GM23338 (cell line): ENCODE measurements around the gene EIF2A. TPM values are rescaled to one million over a fixed set of nuclear protein-coding genes. Genes with fewer than 3 reads are reported as not detected.

Experiments used
- ATAC-seq: fragments of 200-7000 bp; cut with Tn5 transposase; 3 replicates; pipeline ENCODE4 v1.9.1; 2020
- DNase-seq: peaks from one replicate; pipeline ENCODE4 v3.0.0-alpha.2; 2015; ENCODE audit warnings: low spot score
- H2AFZ ChIP-seq: fragments of 200-600 bp; sonication (generic); 2 replicates; pipeline ENCODE4 v1.8.0; 2016; ENCODE audit warnings: antibody characterized with exemption, mild to moderate bottlenecking, moderate library complexity
- H3F3A ChIP-seq: fragments of 200-600 bp; sonication (generic); replicated peaks from 2 replicates; pipeline ENCODE4 v1.8.0; 2017; ENCODE audit warnings: antibody characterized with exemption, mixed run types, low read depth
- H3K27ac ChIP-seq: fragments of 200-600 bp; sonication (generic); 2 replicates; pipeline ENCODE4 v1.6.1; 2016; ENCODE audit warnings: low read depth
- H3K27me3 ChIP-seq: fragments of 200-600 bp; sonication (generic); 2 replicates; pipeline ENCODE4 v1.8.0; 2016; ENCODE audit warnings: mild to moderate bottlenecking, mixed run types, moderate library complexity; ENCODE audit not compliant: insufficient read depth
- H3K36me3 ChIP-seq: fragments of 200-600 bp; sonication (generic); 2 replicates; pipeline ENCODE4 v1.8.0; 2016; ENCODE audit warnings: mild to moderate bottlenecking; ENCODE audit not compliant: insufficient read depth
- H3K4me1 ChIP-seq: fragments of 200-600 bp; sonication (generic); 2 replicates; pipeline ENCODE4 v1.8.0; 2016; ENCODE audit warnings: mild to moderate bottlenecking, moderate library complexity; ENCODE audit not compliant: insufficient read depth
- H3K4me2 ChIP-seq: fragments of 200-600 bp; sonication (generic); 2 replicates; pipeline ENCODE4 v1.7.1; 2017; ENCODE audit warnings: mixed run types
- H3K4me3 ChIP-seq: fragments of 200-600 bp; sonication (generic); 2 replicates; pipeline ENCODE4 v1.6.1; 2016; ENCODE audit warnings: mixed run types
- H3K79me2 ChIP-seq: fragments of 200-600 bp; sonication (generic); replicated peaks from 2 replicates; pipeline ENCODE4 v1.8.0; 2017; ENCODE audit warnings: mild to moderate bottlenecking; ENCODE audit not compliant: insufficient read depth
- H3K9me2 ChIP-seq: fragments of 200-600 bp; sonication (generic); 2 replicates; pipeline ENCODE4 v1.8.0; 2017; ENCODE audit not compliant: insufficient read depth
- H4K20me1 ChIP-seq: fragments of 200-600 bp; sonication (generic); replicated peaks from 2 replicates; pipeline ENCODE4 v1.8.0; 2017; ENCODE audit warnings: mild to moderate bottlenecking; ENCODE audit not compliant: insufficient read depth
- H3K27ac Mint-ChIP-seq: 2 replicates; pipeline ENCODE4 v1.8.0; 2020; ENCODE audit warnings: inconsistent platforms, mild to moderate bottlenecking, moderate library complexity, mixed read lengths
- H3K27me3 Mint-ChIP-seq: 3 replicates; pipeline ENCODE4 v1.8.0; 2022; ENCODE audit warnings: low read depth, mild to moderate bottlenecking, moderate library complexity, mixed read lengths, inconsistent platforms; ENCODE audit not compliant: insufficient read depth, poor library complexity
- H3K36me3 Mint-ChIP-seq: 3 replicates; pipeline ENCODE4 v1.8.0; 2021; ENCODE audit warnings: low read depth, mild to moderate bottlenecking, inconsistent platforms, moderate library complexity, mixed read lengths
- H3K4me1 Mint-ChIP-seq: 3 replicates; pipeline ENCODE4 v1.8.0; 2020; ENCODE audit warnings: mild to moderate bottlenecking, inconsistent platforms, mixed read lengths
- H3K4me3 Mint-ChIP-seq: 3 replicates; pipeline ENCODE4 v1.8.0; 2021; ENCODE audit warnings: moderate library complexity, mild to moderate bottlenecking, inconsistent platforms, mixed read lengths
- H3K9me3 Mint-ChIP-seq: 3 replicates; pipeline ENCODE4 v1.8.0; 2020; ENCODE audit warnings: moderate library complexity, mild to moderate bottlenecking, inconsistent platforms, mixed read lengths
- CTCF ChIP-seq, 2 experiments: fragments of 200-600 bp in 1 of 2; sonication (generic) in 1 of 2; conservative IDR thresholded peaks; 2 replicates each; pipeline versions ENCODE4 v1.5.1 to v1.6.1; 2016 to 2017; ENCODE audit warnings: antibody characterized with exemption in 2 of 2, low read depth in 2 of 2, mild to moderate bottlenecking in 2 of 2, moderate library complexity in 1 of 2
- ETS1 ChIP-seq: IDR thresholded peaks from 2 replicates; pipeline ENCODE4 v1.6.1; 2016; ENCODE audit warnings: antibody characterized with exemption
- EZH2 ChIP-seq: fragments of 200-600 bp; sonication (generic); IDR thresholded peaks from one replicate; pipeline ENCODE4 v1.8.0; 2017; ENCODE audit warnings: antibody characterized with exemption, mild to moderate bottlenecking, low read depth; ENCODE audit not compliant: unreplicated experiment
- EZH2phosphoT487 ChIP-seq: fragments of 200-600 bp; sonication (generic); IDR thresholded peaks from one replicate; pipeline ENCODE4 v1.8.1; 2018; ENCODE audit warnings: antibody characterized with exemption; ENCODE audit not compliant: unreplicated experiment
- REST ChIP-seq: IDR thresholded peaks from one replicate; pipeline ENCODE4 v1.6.1; 2018; ENCODE audit warnings: antibody characterized with exemption; ENCODE audit not compliant: unreplicated experiment
- STAT1 ChIP-seq: IDR thresholded peaks from one replicate; pipeline ENCODE4 v1.6.1; 2016; ENCODE audit warnings: antibody characterized with exemption; ENCODE audit not compliant: unreplicated experiment
- ZNF114 ChIP-seq: fragments of 250-450 bp; sonication (Bioruptor Pico); IDR thresholded peaks from 2 replicates; pipeline ENCODE4 v1.5.0; 2020; ENCODE audit warnings: mild to moderate bottlenecking, moderate library complexity
- ZNF462 ChIP-seq: fragments of 250-450 bp; sonication (Bioruptor Pico); IDR thresholded peaks from 2 replicates; pipeline ENCODE4 v1.5.0; 2020; ENCODE audit warnings: mild to moderate bottlenecking, moderate library complexity
- polyA plus RNA-seq: library from polyadenylated mRNA; unstranded; fragments of >200 nt; fragmentation: Nextera tagmentation; extraction: Ambion mirVana; gene quantifications from 2 replicates; pipeline ENCODE4 v1.2.1, GENCODE V29; 2016
- total RNA-seq: library from RNA; depleted of rRNA; stranded (reverse); fragments of >200 nt; shearing (Covaris generic); gene quantifications from 2 replicates; pipeline ENCODE4 v1.2.3, GENCODE V29; 2014

The EIF2A gene
- total and polyA plus RNA-seq, 2 experiments from 2014 or later = 95.2 to 153 TPM

- Histone ChIP-seq H3K79me2 (peaks cover 4% of the 10 kb centered on the region; the same call in 1 of the 2 replicates), H3K27me3 (no peaks in the 10 kb centered on the region), H3K4me1 (no peaks in the 10 kb centered on the region), H2AFZ (no peak overlapping the region), H3F3A (0 out of 2 replicates have a peak, but pooled peaks cover 3% of the 10 kb centered on the region), H3K4me2 (no peak overlapping the region), H3K27ac (no peak overlapping the region), H3K9me2 (no peaks in the 10 kb centered on the region), H4K20me1 (0 out of 2 replicates have a peak, but pooled peaks cover 8% of the 10 kb centered on the region), H3K36me3 (no peaks in the 10 kb centered on the region), H3K4me3 (no peak overlapping the region)
- Mint-ChIP-seq H3K27ac (no peak overlapping the region), H3K4me1 (peaks cover 4% of the 10 kb centered on the region; the same call in 2 of the 3 replicates), H3K9me3 (no peaks in the 10 kb centered on the region), H3K4me3 (no peak overlapping the region), H3K27me3 (peaks cover 3% of the 10 kb centered on the region), H3K36me3 (peaks cover 14% of the 10 kb centered on the region; the same call in 2 of the 3 replicates)
- no peak for TF ChIP-seq REST
- no peak for TF ChIP-seq EZH2
- no peak for DNase-seq
- ATAC-seq = no peak
Observed at GRCh38 chr3:150589759-150590158, 43.2 kb downstream of the EIF2A start.

GRCh38 chr3:150594150-150594549, 47.6 kb downstream of the EIF2A start:
- no peaks in the 10 kb centered on the region for H3K27me3 ChIP-seq
- DNase-seq = no peak
- no peak overlapping the region for H2AFZ ChIP-seq
- H3K36me3 ChIP-seq = no peaks in the 10 kb centered on the region
- Mint-ChIP-seq H3K27me3 (peaks cover 2% of the 10 kb centered on the region), H3K4me1 (peaks cover 13% of the 10 kb centered on the region; the same call in 2 of the 3 replicates), H3K4me3 (no peak overlapping the region), H3K27ac (no peak overlapping the region), H3K9me3 (no peaks in the 10 kb centered on the region), H3K36me3 (no peaks in the 10 kb centered on the region)
- H3K4me2 ChIP-seq = no peak overlapping the region
- H3K9me2 ChIP-seq = no peaks in the 10 kb centered on the region
- H3K4me3 ChIP-seq = no peak overlapping the region
- H3K4me1 ChIP-seq = peaks cover 4% of the 10 kb centered on the region
- H3F3A ChIP-seq = no peaks in the 10 kb centered on the region
- peaks cover 15% of the 10 kb centered on the region for H3K79me2 ChIP-seq
- no peak for ATAC-seq
- H4K20me1 ChIP-seq = 0 out of 2 replicates have a peak, but pooled peaks cover 8% of the 10 kb centered on the region
- no peak overlapping the region for H3K27ac ChIP-seq
- TF ChIP-seq CTCF (conservative IDR thresholded peaks at IDR 0.05; ENCODE audit: low read depth in 2 of 2) = no peak
- no peak for TF ChIP-seq EZH2
- TF ChIP-seq ETS1 = no peak
- TF ChIP-seq ZNF462 = no peak
- TF ChIP-seq STAT1 = no peak
- no peak for TF ChIP-seq ZNF114 (CRISPR knock-in tag)
- no peak for TF ChIP-seq EZH2phosphoT487
